BJ (cell line): Measurements from ENCODE around the gene PTPRR. TPM values are rescaled to one million over a fixed set of nuclear protein-coding genes. Genes with fewer than 3 reads are reported as not detected.

Experiments used
- CTCF ChIA-PET: fragments of 350-600 bp; formaldehyde crosslinking; extraction: SDS; loops from one replicate; lab custom pipeline; 2021; ENCODE audit warnings: antibody characterized with exemption, inconsistent platforms; lab: Yijun Ruan, JAX
- POLR2A ChIA-PET: fragments of 300-600 bp; sonication (Branson Sonifier 250); formaldehyde crosslinking; extraction: SDS; loops from one replicate; lab custom pipeline; 2021; ENCODE audit warnings: antibody characterized with exemption; lab: Charles Lee
- DNase-seq: peaks from one replicate; pipeline ENCODE4 v3.0.0-alpha.2; 2011; ENCODE audit warnings: low read depth
- H3K27me3 ChIP-seq: 2 replicates; pipeline ENCODE4 v1.6.0; 2011; ENCODE audit warnings: low read length; ENCODE audit not compliant: control insufficient read depth, insufficient read depth
- H3K36me3 ChIP-seq: 2 replicates; pipeline ENCODE4 v1.5.1; 2011; ENCODE audit warnings: low read length; ENCODE audit not compliant: control insufficient read depth, insufficient read depth
- H3K4me3 ChIP-seq: 2 replicates; pipeline ENCODE4 v1.5.1; 2011; ENCODE audit warnings: low read depth, mild to moderate bottlenecking, control low read depth, low read length
- polyA plus RNA-seq: library from polyadenylated mRNA; depleted of rRNA; stranded (reverse); fragments of >200 nt; gene quantifications from 2 replicates; pipeline ENCODE4 v1.2.3, GENCODE V29; 2011
- TF ChIP-seq, protein P1 (sequence below): IDR thresholded peaks from 2 replicates; pipeline ENCODE4 v1.5.1; 2011; ENCODE audit warnings: low read depth, mild to moderate bottlenecking, control low read depth, inconsistent platforms, low read length, moderate library complexity; ENCODE audit not compliant: insufficient read depth

Gene PTPRR
- polyA plus RNA-seq, 1 experiment = 0.40 TPM

DNA sequence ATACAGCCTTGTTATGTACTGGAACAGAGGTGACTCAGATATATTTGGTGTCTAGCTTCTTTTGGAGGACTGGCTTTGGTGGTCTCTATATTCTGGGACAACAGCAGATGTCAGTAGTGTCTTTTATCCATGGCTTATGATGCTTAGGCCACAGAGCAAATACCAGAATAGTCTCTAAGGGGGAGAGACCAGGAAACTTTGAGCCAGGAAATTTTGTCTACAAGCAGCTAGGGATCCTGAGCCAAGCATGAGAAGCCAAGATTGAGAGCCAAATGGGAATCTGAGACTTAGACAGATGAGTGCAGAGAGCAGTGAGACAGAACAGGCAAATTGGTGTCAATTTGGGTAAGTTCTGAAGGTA lies 28.4 kb upstream of the PTPRR start:
- no peaks in the 10 kb centered on the region for H3K36me3 ChIP-seq
- TF ChIP-seq, protein P1, sequence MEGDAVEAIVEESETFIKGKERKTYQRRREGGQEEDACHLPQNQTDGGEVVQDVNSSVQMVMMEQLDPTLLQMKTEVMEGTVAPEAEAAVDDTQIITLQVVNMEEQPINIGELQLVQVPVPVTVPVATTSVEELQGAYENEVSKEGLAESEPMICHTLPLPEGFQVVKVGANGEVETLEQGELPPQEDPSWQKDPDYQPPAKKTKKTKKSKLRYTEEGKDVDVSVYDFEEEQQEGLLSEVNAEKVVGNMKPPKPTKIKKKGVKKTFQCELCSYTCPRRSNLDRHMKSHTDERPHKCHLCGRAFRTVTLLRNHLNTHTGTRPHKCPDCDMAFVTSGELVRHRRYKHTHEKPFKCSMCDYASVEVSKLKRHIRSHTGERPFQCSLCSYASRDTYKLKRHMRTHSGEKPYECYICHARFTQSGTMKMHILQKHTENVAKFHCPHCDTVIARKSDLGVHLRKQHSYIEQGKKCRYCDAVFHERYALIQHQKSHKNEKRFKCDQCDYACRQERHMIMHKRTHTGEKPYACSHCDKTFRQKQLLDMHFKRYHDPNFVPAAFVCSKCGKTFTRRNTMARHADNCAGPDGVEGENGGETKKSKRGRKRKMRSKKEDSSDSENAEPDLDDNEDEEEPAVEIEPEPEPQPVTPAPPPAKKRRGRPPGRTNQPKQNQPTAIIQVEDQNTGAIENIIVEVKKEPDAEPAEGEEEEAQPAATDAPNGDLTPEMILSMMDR = no peak
- no peak overlapping the region for H3K4me3 ChIP-seq
- no peaks in the 10 kb centered on the region for H3K27me3 ChIP-seq
- no peak for DNase-seq
- CTCF ChIA-PET = no interaction called here
- POLR2A ChIA-PET = no interaction called here

DNA sequence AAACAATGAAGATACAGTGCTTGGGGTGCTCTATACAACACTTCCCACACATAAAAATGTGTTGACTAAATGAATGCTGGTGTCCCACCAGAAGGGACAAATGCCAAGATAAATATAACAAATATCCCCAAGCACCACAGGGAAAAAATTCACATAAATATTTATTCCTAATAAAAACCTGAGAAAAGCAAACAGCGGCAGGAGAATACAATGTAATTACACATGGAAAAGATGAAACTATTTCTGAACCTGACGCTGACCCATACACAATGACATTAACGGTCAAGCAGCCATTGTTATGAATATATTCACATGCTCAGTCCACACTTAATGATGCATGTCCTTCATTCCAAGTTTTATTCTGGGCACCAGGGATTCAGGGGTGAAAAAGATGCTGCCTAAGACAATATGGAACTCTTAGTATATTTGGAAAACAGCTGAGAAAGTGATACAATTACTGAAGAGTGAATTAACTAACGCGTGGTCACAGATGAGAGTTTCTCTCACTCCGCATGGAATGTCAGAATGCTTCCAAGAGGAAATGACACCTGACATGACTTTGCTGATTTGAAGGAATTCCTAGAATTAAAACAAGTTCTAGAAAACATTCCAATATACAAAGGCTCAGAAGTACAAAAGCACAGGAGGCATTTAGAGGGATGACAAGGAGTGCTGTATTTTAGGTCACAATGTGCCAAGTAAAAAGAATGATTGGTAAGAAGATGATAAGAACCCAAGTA lies 27.9 kb upstream of the PTPRR start:
- ChIA-PET CTCF (no interaction called here), POLR2A (no interaction called here)
- Histone ChIP-seq H3K27me3 (no peaks in the 10 kb centered on the region), H3K4me3 (no peak overlapping the region), H3K36me3 (no peaks in the 10 kb centered on the region)
- no peak for DNase-seq
- TF ChIP-seq, protein P1 = no peak

DNA sequence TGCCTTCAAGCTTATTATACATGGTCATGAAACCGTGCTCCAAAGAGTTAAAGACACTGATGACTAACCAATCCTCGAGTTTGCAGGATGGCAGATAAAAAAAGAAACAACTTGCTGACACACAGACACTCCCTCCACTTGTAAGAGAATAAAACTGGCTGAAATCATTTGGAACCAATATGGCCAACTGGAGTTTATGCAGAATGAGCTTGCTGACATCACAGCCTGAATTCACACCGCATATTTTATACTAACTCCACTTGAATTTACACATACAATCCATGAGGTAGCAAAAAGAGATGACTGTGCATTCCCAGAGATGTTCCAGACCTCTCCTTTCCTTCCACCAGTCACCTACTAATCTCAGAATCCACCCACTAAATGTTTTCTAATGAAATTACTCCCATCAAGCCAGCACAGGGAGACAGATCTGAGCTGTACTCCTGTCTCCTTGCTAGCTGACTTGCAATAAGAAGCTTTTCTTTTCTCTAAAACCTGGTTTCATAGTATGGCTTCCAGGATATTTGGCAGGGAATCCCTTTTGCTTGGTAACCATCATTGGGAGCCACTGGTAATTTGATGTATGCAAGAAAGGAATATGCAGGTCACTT lies 15.8 kb upstream of the PTPRR start:
- POLR2A ChIA-PET = no interaction called here
- CTCF ChIA-PET = interaction anchor here (0.6 kb wide), 1 partner anchor 204 kb away, joined by 4 read pairs; no protein-coding TSS in a partner anchor

DNA sequence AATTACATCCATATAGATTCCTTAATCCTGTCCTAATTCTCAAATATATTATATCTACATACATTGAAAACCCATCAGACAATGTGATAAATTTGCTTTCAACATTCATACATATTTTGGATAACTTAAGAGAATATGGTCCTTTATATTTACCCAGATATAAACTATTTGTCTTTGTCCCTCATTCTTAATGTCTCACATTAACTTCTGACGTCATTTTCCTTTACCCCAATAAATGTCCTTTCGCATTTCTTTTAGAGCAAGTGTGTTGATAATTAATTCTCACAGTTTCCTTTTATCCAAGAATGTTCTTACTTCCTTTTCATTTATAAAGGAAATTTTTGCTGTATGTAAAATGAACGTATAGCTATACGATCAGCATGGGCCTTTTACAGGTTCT lies 12.6 kb upstream of the PTPRR start:
- Histone ChIP-seq H3K36me3 (no peaks in the 10 kb centered on the region), H3K27me3 (no peaks in the 10 kb centered on the region), H3K4me3 (no peak overlapping the region)
- ChIA-PET CTCF (no interaction called here), POLR2A (no interaction called here)
- TF ChIP-seq, protein P1 = no peak
- no peak for DNase-seq

More for the DNA sequence above, 15.8 kb upstream of the PTPRR start:
- Histone ChIP-seq H3K36me3 (no peaks in the 10 kb centered on the region), H3K27me3 (no peaks in the 10 kb centered on the region), H3K4me3 (no peak overlapping the region)
- no peak for DNase-seq
- TF ChIP-seq, protein P1 = no peak

DNA sequence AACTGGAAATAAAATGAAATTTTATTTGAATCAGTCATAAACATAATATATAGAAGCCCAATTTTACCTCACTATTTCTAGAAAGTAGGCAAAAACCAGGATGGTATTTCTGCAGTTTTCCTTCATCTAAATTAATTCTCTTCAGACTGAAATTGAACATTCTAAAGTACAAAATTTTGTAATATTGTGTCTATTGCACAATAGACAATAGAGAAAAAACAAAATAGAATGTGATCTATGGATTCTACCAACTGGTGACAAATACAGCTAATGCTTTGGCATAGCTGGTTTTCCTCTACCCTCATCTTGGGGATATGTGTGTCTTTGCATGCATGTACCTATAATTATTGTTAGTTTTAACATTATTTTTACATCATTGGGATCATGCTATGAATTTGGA lies 8.5 kb upstream of the PTPRR start:
- CTCF ChIA-PET = no interaction called here
- POLR2A ChIA-PET = no interaction called here
- no peak for DNase-seq
- Histone ChIP-seq H3K36me3 (no peaks in the 10 kb centered on the region), H3K4me3 (no peak overlapping the region), H3K27me3 (no peaks in the 10 kb centered on the region)
- TF ChIP-seq, protein P1 = no peak
